GM23338 (cell line): ENCODE results near the gene COA4. TPM values are rescaled to one million over a fixed set of nuclear protein-coding genes. Genes with fewer than 3 reads are reported as not detected.

Experiments
- ATAC-seq: fragments of 200-7000 bp; cut with Tn5 transposase; 3 replicates; pipeline ENCODE4 v1.9.1; 2020
- DNase-seq: peaks from one replicate; pipeline ENCODE4 v3.0.0-alpha.2; 2015; ENCODE audit warnings: low spot score
- H2AFZ ChIP-seq: fragments of 200-600 bp; sonication (generic); 2 replicates; pipeline ENCODE4 v1.8.0; 2016; ENCODE audit warnings: antibody characterized with exemption, mild to moderate bottlenecking, moderate library complexity
- H3F3A ChIP-seq: fragments of 200-600 bp; sonication (generic); replicated peaks from 2 replicates; pipeline ENCODE4 v1.8.0; 2017; ENCODE audit warnings: antibody characterized with exemption, mixed run types, low read depth
- H3K27ac ChIP-seq: fragments of 200-600 bp; sonication (generic); 2 replicates; pipeline ENCODE4 v1.6.1; 2016; ENCODE audit warnings: low read depth
- H3K27me3 ChIP-seq: fragments of 200-600 bp; sonication (generic); 2 replicates; pipeline ENCODE4 v1.8.0; 2016; ENCODE audit warnings: mild to moderate bottlenecking, mixed run types, moderate library complexity; ENCODE audit not compliant: insufficient read depth
- H3K36me3 ChIP-seq: fragments of 200-600 bp; sonication (generic); 2 replicates; pipeline ENCODE4 v1.8.0; 2016; ENCODE audit warnings: mild to moderate bottlenecking; ENCODE audit not compliant: insufficient read depth
- H3K4me1 ChIP-seq: fragments of 200-600 bp; sonication (generic); 2 replicates; pipeline ENCODE4 v1.8.0; 2016; ENCODE audit warnings: mild to moderate bottlenecking, moderate library complexity; ENCODE audit not compliant: insufficient read depth
- H3K4me2 ChIP-seq: fragments of 200-600 bp; sonication (generic); 2 replicates; pipeline ENCODE4 v1.7.1; 2017; ENCODE audit warnings: mixed run types
- H3K4me3 ChIP-seq: fragments of 200-600 bp; sonication (generic); 2 replicates; pipeline ENCODE4 v1.6.1; 2016; ENCODE audit warnings: mixed run types
- H3K79me2 ChIP-seq: fragments of 200-600 bp; sonication (generic); replicated peaks from 2 replicates; pipeline ENCODE4 v1.8.0; 2017; ENCODE audit warnings: mild to moderate bottlenecking; ENCODE audit not compliant: insufficient read depth
- H3K9me2 ChIP-seq: fragments of 200-600 bp; sonication (generic); 2 replicates; pipeline ENCODE4 v1.8.0; 2017; ENCODE audit not compliant: insufficient read depth
- H4K20me1 ChIP-seq: fragments of 200-600 bp; sonication (generic); replicated peaks from 2 replicates; pipeline ENCODE4 v1.8.0; 2017; ENCODE audit warnings: mild to moderate bottlenecking; ENCODE audit not compliant: insufficient read depth
- H3K27ac Mint-ChIP-seq: 2 replicates; pipeline ENCODE4 v1.8.0; 2020; ENCODE audit warnings: inconsistent platforms, mild to moderate bottlenecking, moderate library complexity, mixed read lengths
- H3K27me3 Mint-ChIP-seq: 3 replicates; pipeline ENCODE4 v1.8.0; 2022; ENCODE audit warnings: low read depth, mild to moderate bottlenecking, moderate library complexity, mixed read lengths, inconsistent platforms; ENCODE audit not compliant: insufficient read depth, poor library complexity
- H3K36me3 Mint-ChIP-seq: 3 replicates; pipeline ENCODE4 v1.8.0; 2021; ENCODE audit warnings: low read depth, mild to moderate bottlenecking, inconsistent platforms, moderate library complexity, mixed read lengths
- H3K4me1 Mint-ChIP-seq: 3 replicates; pipeline ENCODE4 v1.8.0; 2020; ENCODE audit warnings: mild to moderate bottlenecking, inconsistent platforms, mixed read lengths
- H3K4me3 Mint-ChIP-seq: 3 replicates; pipeline ENCODE4 v1.8.0; 2021; ENCODE audit warnings: moderate library complexity, mild to moderate bottlenecking, inconsistent platforms, mixed read lengths
- H3K9me3 Mint-ChIP-seq: 3 replicates; pipeline ENCODE4 v1.8.0; 2020; ENCODE audit warnings: moderate library complexity, mild to moderate bottlenecking, inconsistent platforms, mixed read lengths
- CREB1 ChIP-seq: fragments of 250-450 bp; sonication (Bioruptor Pico); IDR thresholded peaks from 2 replicates; pipeline ENCODE4 v1.5.0; 2020; ENCODE audit warnings: low read depth, mild to moderate bottlenecking, moderate library complexity
- EZH2 ChIP-seq: fragments of 200-600 bp; sonication (generic); IDR thresholded peaks from one replicate; pipeline ENCODE4 v1.8.0; 2017; ENCODE audit warnings: antibody characterized with exemption, mild to moderate bottlenecking, low read depth; ENCODE audit not compliant: unreplicated experiment
- JUNB ChIP-seq: IDR thresholded peaks from one replicate; pipeline ENCODE4 v1.6.1; 2016; ENCODE audit warnings: antibody characterized with exemption; ENCODE audit not compliant: unreplicated experiment
- NANOG ChIP-seq: IDR thresholded peaks from 2 replicates; pipeline ENCODE4 v1.6.1; 2016; ENCODE audit warnings: antibody characterized with exemption, borderline replicate concordance
- POLR2AphosphoS5 ChIP-seq: IDR thresholded peaks from 2 replicates; pipeline ENCODE4 v1.6.1; 2016; ENCODE audit warnings: antibody characterized with exemption, low read depth
- REST ChIP-seq: IDR thresholded peaks from one replicate; pipeline ENCODE4 v1.6.1; 2018; ENCODE audit warnings: antibody characterized with exemption; ENCODE audit not compliant: unreplicated experiment
- STAT1 ChIP-seq: IDR thresholded peaks from one replicate; pipeline ENCODE4 v1.6.1; 2016; ENCODE audit warnings: antibody characterized with exemption; ENCODE audit not compliant: unreplicated experiment
- ZNF114 ChIP-seq: fragments of 250-450 bp; sonication (Bioruptor Pico); IDR thresholded peaks from 2 replicates; pipeline ENCODE4 v1.5.0; 2020; ENCODE audit warnings: mild to moderate bottlenecking, moderate library complexity
- polyA plus RNA-seq: library from polyadenylated mRNA; unstranded; fragments of >200 nt; fragmentation: Nextera tagmentation; extraction: Ambion mirVana; gene quantifications from 2 replicates; pipeline ENCODE4 v1.2.1, GENCODE V29; 2016
- total RNA-seq: library from RNA; depleted of rRNA; stranded (reverse); fragments of >200 nt; shearing (Covaris generic); gene quantifications from 2 replicates; pipeline ENCODE4 v1.2.3, GENCODE V29; 2014
- TF ChIP-seq, protein P1 (sequence below), 2 experiments: fragments of 200-600 bp in 1 of 2; sonication (generic) in 1 of 2; conservative IDR thresholded peaks; 2 replicates each; pipeline versions ENCODE4 v1.5.1 to v1.6.1; 2016 to 2017; ENCODE audit warnings: antibody characterized with exemption in 2 of 2, low read depth in 2 of 2, mild to moderate bottlenecking in 2 of 2, moderate library complexity in 1 of 2
- TF ChIP-seq, protein P2 (sequence below): IDR thresholded peaks from 2 replicates; pipeline ENCODE4 v1.6.1; 2016; ENCODE audit warnings: antibody characterized with exemption
- TF ChIP-seq, protein P3 (sequence below): fragments of 250-450 bp; sonication (Bioruptor Pico); IDR thresholded peaks from 2 replicates; pipeline ENCODE4 v1.5.0; 2020; ENCODE audit warnings: mild to moderate bottlenecking, moderate library complexity

The COA4 gene
- total and polyA plus RNA-seq, 2 experiments from 2014 or later: 168 to 174 TPM

DNA sequence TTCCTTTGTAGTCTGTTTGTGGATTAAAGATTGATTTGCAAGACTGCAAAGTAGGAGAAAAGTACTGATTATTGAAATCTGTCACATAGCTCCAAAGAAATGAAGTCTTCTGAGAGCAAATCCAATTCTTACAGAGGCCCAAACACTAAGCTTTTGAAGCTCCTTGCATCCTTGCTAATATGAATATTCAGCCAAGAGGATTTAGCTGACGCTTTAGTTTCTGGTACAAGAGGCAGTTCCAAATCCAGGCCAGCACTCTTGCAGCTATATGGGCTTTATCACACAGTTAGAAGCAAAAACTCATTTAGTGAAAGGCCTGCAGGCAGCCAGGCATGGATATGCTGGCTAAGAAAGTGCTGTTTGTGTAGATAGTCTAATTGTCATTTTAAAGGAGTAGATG, 12.9 kb upstream of the COA4 start (continued):
- TF ChIP-seq, protein P1, sequence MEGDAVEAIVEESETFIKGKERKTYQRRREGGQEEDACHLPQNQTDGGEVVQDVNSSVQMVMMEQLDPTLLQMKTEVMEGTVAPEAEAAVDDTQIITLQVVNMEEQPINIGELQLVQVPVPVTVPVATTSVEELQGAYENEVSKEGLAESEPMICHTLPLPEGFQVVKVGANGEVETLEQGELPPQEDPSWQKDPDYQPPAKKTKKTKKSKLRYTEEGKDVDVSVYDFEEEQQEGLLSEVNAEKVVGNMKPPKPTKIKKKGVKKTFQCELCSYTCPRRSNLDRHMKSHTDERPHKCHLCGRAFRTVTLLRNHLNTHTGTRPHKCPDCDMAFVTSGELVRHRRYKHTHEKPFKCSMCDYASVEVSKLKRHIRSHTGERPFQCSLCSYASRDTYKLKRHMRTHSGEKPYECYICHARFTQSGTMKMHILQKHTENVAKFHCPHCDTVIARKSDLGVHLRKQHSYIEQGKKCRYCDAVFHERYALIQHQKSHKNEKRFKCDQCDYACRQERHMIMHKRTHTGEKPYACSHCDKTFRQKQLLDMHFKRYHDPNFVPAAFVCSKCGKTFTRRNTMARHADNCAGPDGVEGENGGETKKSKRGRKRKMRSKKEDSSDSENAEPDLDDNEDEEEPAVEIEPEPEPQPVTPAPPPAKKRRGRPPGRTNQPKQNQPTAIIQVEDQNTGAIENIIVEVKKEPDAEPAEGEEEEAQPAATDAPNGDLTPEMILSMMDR (conservative IDR thresholded peaks at IDR 0.05; ENCODE audit: low read depth in 2 of 2): no peak

- Mint-ChIP-seq H3K27ac (no peak overlapping the region), H3K4me1 (no peaks in the 10 kb centered on the region)
- no peak for ATAC-seq
- TF ChIP-seq REST (no peak), EZH2 (no peak), JUNB (no peak), ZNF114 (no peak), POLR2AphosphoS5 (no peak), NANOG (no peak), CREB1 (CRISPR knock-in tag) (no peak), STAT1 (no peak)
- TF ChIP-seq, protein P2, sequence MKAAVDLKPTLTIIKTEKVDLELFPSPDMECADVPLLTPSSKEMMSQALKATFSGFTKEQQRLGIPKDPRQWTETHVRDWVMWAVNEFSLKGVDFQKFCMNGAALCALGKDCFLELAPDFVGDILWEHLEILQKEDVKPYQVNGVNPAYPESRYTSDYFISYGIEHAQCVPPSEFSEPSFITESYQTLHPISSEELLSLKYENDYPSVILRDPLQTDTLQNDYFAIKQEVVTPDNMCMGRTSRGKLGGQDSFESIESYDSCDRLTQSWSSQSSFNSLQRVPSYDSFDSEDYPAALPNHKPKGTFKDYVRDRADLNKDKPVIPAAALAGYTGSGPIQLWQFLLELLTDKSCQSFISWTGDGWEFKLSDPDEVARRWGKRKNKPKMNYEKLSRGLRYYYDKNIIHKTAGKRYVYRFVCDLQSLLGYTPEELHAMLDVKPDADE: no peak
- TF ChIP-seq, protein P1 (conservative IDR thresholded peaks at IDR 0.05; ENCODE audit: low read depth in 2 of 2): no peak
- TF ChIP-seq, protein P3, sequence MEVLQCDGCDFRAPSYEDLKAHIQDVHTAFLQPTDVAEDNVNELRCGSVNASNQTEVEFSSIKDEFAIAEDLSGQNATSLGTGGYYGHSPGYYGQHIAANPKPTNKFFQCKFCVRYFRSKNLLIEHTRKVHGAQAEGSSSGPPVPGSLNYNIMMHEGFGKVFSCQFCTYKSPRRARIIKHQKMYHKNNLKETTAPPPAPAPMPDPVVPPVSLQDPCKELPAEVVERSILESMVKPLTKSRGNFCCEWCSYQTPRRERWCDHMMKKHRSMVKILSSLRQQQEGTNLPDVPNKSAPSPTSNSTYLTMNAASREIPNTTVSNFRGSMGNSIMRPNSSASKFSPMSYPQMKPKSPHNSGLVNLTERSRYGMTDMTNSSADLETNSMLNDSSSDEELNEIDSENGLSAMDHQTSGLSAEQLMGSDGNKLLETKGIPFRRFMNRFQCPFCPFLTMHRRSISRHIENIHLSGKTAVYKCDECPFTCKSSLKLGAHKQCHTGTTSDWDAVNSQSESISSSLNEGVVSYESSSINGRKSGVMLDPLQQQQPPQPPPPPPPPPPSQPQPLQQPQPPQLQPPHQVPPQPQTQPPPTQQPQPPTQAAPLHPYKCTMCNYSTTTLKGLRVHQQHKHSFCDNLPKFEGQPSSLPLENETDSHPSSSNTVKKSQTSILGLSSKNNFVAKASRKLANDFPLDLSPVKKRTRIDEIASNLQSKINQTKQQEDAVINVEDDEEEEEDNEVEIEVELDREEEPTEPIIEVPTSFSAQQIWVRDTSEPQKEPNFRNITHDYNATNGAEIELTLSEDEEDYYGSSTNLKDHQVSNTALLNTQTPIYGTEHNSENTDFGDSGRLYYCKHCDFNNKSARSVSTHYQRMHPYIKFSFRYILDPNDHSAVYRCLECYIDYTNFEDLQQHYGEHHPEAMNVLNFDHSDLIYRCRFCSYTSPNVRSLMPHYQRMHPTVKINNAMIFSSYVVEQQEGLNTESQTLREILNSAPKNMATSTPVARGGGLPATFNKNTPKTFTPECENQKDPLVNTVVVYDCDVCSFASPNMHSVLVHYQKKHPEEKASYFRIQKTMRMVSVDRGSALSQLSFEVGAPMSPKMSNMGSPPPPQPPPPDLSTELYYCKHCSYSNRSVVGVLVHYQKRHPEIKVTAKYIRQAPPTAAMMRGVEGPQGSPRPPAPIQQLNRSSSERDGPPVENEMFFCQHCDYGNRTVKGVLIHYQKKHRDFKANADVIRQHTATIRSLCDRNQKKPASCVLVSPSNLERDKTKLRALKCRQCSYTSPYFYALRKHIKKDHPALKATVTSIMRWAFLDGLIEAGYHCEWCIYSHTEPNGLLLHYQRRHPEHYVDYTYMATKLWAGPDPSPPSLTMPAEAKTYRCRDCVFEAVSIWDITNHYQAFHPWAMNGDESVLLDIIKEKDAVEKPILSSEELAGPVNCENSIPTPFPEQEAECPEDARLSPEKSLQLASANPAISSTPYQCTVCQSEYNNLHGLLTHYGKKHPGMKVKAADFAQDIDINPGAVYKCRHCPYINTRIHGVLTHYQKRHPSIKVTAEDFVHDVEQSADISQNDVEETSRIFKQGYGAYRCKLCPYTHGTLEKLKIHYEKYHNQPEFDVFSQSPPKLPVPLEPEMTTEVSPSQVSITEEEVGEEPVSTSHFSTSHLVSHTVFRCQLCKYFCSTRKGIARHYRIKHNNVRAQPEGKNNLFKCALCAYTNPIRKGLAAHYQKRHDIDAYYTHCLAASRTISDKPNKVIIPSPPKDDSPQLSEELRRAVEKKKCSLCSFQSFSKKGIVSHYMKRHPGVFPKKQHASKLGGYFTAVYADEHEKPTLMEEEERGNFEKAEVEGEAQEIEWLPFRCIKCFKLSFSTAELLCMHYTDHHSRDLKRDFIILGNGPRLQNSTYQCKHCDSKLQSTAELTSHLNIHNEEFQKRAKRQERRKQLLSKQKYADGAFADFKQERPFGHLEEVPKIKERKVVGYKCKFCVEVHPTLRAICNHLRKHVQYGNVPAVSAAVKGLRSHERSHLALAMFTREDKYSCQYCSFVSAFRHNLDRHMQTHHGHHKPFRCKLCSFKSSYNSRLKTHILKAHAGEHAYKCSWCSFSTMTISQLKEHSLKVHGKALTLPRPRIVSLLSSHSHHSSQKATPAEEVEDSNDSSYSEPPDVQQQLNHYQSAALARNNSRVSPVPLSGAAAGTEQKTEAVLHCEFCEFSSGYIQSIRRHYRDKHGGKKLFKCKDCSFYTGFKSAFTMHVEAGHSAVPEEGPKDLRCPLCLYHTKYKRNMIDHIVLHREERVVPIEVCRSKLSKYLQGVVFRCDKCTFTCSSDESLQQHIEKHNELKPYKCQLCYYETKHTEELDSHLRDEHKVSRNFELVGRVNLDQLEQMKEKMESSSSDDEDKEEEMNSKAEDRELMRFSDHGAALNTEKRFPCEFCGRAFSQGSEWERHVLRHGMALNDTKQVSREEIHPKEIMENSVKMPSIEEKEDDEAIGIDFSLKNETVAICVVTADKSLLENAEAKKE: no peak
These were observed 12.4 kb upstream of the COA4 start for GRCh38 chr11:73889019-73889418.

More at GRCh38 chr11:73889019-73889418, 12.4 kb upstream of the COA4 start:
- Histone ChIP-seq H4K20me1 (no peaks in the 10 kb centered on the region; the same call in 1 of the 2 replicates), H3K27me3 (no peaks in the 10 kb centered on the region), H3K36me3 (peaks cover 6% of the 10 kb centered on the region; the same call in 1 of the 2 replicates), H3F3A (no peaks in the 10 kb centered on the region), H3K9me2 (no peaks in the 10 kb centered on the region), H2AFZ (no peak overlapping the region), H3K4me1 (no peaks in the 10 kb centered on the region), H3K79me2 (no peaks in the 10 kb centered on the region), H3K27ac (no peak overlapping the region), H3K4me3 (no peak overlapping the region), H3K4me2 (no peak overlapping the region)
- H3K9me3 Mint-ChIP-seq: no peaks in the 10 kb centered on the region
- peaks cover 2% of the 10 kb centered on the region for H3K27me3 Mint-ChIP-seq
- peaks cover 9% of the 10 kb centered on the region for H3K36me3 Mint-ChIP-seq
- DNase-seq: no peak
- no peak overlapping the region for H3K4me3 Mint-ChIP-seq
